ENCODE data around the gene OTOGL. TPM values are rescaled to one million over a fixed set of nuclear protein-coding genes. Genes with fewer than 3 reads are reported as not detected.

OTOGL gene
- polyA plus RNA-seq, 3 donors: not detected

DNA sequence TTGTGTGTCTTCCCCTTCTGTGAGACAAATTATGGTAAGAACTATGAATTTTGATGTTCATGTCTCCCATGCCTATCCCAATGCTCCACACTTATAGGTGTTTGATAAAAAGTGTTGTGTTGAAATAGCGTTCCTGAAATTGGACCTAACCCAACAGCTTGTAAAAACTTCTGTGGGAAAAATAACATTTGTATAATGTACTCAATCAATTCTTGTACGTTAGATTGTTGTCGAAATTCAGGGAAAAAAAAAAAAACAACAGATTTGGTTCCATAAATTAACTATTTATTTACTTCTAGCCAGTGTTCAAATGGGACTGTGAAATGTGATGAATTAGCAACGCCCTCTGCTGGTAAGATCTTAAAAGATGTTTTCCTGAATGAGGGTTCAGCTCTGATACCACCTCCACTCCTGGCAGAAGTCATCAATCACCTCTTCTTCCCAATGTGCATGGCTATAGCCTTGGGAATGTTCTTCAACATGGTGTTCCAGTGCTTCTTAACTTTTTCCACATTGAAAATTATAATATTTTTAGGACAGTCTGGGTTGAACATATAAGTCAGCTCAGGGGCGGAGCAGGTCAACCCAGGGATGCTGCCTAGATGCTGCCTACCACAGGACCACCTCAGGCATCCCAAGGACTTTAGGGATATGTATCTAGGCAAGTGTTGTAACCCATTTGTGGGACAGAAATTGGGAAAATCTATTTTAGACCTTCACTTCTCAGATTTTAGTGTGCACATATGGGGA lies 170.6 kb downstream of the OTOGL start:
- Mint-ChIP-seq H3K4me3 (no peak overlapping the region), H3K27me3 (ENCODE audit: low read depth in 3 of 3) (peaks cover 0 to 4% (median 0%) of the 10 kb centered on the region in 3 donors), H3K27ac (no peak overlapping the region), H3K4me1 (no peaks in the 10 kb centered on the region), H3K9me3 (no peaks in the 10 kb centered on the region), H3K36me3 (no peaks in the 10 kb centered on the region)
- Histone ChIP-seq H4K20me1 (ENCODE audit: insufficient read depth, low read length) (no peaks in the 10 kb centered on the region), H3K36me3 (replicated peaks in 1 of 2; ENCODE audit: control insufficient read depth in 1 of 2, insufficient read depth in 2 of 2, low read length in 2 of 2) (no peaks in the 10 kb centered on the region), H3K4me2 (replicated peaks; ENCODE audit: extremely low read depth, low read length, poor library complexity, severe bottlenecking) (no peak overlapping the region), H3K4me1 (ENCODE audit: control insufficient read depth in 1 of 2, insufficient read depth in 2 of 2, low read length in 2 of 2) (no peaks in the 10 kb centered on the region), H3K27me3 (ENCODE audit: control insufficient read depth in 2 of 2, insufficient read depth in 2 of 2, low read length in 2 of 2) (no peaks in the 10 kb centered on the region), H3K4me3 (replicated peaks in 1 of 3; ENCODE audit: low read depth in 2 of 3, low read length in 3 of 3) (no peak overlapping the region), H3K9me3 (replicated peaks in 1 of 2; ENCODE audit: control insufficient read depth in 1 of 2, insufficient read depth in 1 of 2, low read length in 2 of 2) (no peaks in the 10 kb centered on the region), H2AFZ (ENCODE audit: insufficient read depth, low read depth, low read length, poor library complexity, severe bottlenecking) (no peak overlapping the region), H3K79me2 (ENCODE audit: insufficient read depth, low read length) (no peaks in the 10 kb centered on the region), H3K27ac (ENCODE audit: low read depth in 1 of 2, low read length in 2 of 2) (no peak overlapping the region), H3K9ac (ENCODE audit: insufficient read depth, low read length, poor library complexity, severe bottlenecking) (no peak overlapping the region)
- DNase-seq: peak in 2 of 3 donors; percentile 2 to 3
- no CpG with 5 or more reads among the region's 5 CpGs for WGBS (ENCODE audit: insufficient coverage)
- TF ChIP-seq, protein P1, sequence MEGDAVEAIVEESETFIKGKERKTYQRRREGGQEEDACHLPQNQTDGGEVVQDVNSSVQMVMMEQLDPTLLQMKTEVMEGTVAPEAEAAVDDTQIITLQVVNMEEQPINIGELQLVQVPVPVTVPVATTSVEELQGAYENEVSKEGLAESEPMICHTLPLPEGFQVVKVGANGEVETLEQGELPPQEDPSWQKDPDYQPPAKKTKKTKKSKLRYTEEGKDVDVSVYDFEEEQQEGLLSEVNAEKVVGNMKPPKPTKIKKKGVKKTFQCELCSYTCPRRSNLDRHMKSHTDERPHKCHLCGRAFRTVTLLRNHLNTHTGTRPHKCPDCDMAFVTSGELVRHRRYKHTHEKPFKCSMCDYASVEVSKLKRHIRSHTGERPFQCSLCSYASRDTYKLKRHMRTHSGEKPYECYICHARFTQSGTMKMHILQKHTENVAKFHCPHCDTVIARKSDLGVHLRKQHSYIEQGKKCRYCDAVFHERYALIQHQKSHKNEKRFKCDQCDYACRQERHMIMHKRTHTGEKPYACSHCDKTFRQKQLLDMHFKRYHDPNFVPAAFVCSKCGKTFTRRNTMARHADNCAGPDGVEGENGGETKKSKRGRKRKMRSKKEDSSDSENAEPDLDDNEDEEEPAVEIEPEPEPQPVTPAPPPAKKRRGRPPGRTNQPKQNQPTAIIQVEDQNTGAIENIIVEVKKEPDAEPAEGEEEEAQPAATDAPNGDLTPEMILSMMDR (IDR thresholded peaks at IDR 0.05): peak; percentile 72
- intact Hi-C loops (cut with micrococcal nuclease): no loop called here

DNA sequence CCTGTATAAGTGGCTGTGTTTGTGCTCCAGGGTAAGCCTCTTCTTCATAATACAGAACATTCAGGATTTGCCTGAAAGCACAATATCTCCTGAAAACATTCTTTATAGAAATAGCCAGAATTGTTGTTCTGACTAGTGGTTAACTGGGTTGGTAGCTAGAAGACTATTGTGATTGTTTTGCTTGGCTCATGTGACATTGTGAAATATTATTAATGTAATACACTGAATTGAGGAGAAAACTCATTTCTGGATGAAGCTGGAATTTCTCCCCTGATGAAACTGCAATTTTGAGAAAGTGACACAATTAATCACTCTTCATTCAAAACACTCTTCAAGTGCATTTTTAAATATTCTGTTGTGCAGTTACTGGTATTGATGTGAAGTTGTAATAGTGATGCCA lies 172.4 kb downstream of the OTOGL start:
- Histone ChIP-seq H2AFZ (ENCODE audit: insufficient read depth, low read depth, low read length, poor library complexity, severe bottlenecking) (no peak overlapping the region), H3K27me3 (ENCODE audit: control insufficient read depth in 2 of 2, insufficient read depth in 2 of 2, low read length in 2 of 2) (no peaks in the 10 kb centered on the region), H3K9ac (ENCODE audit: insufficient read depth, low read length, poor library complexity, severe bottlenecking) (no peak overlapping the region), H3K27ac (ENCODE audit: low read depth in 1 of 2, low read length in 2 of 2) (no peak overlapping the region), H3K36me3 (replicated peaks in 1 of 2; ENCODE audit: control insufficient read depth in 1 of 2, insufficient read depth in 2 of 2, low read length in 2 of 2) (no peaks in the 10 kb centered on the region), H3K4me2 (replicated peaks; ENCODE audit: extremely low read depth, low read length, poor library complexity, severe bottlenecking) (no peak overlapping the region), H3K4me1 (ENCODE audit: control insufficient read depth in 1 of 2, insufficient read depth in 2 of 2, low read length in 2 of 2) (no peaks in the 10 kb centered on the region), H3K9me3 (replicated peaks in 1 of 2; ENCODE audit: control insufficient read depth in 1 of 2, insufficient read depth in 1 of 2, low read length in 2 of 2) (no peaks in the 10 kb centered on the region), H3K4me3 (replicated peaks in 1 of 3; ENCODE audit: low read depth in 2 of 3, low read length in 3 of 3) (no peak overlapping the region), H4K20me1 (ENCODE audit: insufficient read depth, low read length) (no peaks in the 10 kb centered on the region), H3K79me2 (ENCODE audit: insufficient read depth, low read length) (no peaks in the 10 kb centered on the region)
- TF ChIP-seq, protein P1 (IDR thresholded peaks at IDR 0.05): no peak
- Mint-ChIP-seq H3K4me3 (no peak overlapping the region), H3K9me3 (no peaks in the 10 kb centered on the region), H3K27me3 (ENCODE audit: low read depth in 3 of 3) (no peaks in the 10 kb centered on the region), H3K4me1 (no peaks in the 10 kb centered on the region), H3K27ac (no peak overlapping the region), H3K36me3 (no peaks in the 10 kb centered on the region)
- no peak for DNase-seq
- intact Hi-C loops (cut with micrococcal nuclease): no loop called here
